Measurements from ENCODE around the gene IL12RB2.

The IL12RB2 gene

GRCh38 chr1:67290236-67290635, 17.4 kb upstream of the IL12RB2 start:
- no peak for DNase-seq (ENCODE audit: low read depth)
- H3K4me3 ChIP-seq (ENCODE audit: control insufficient read depth, low read depth, low read length) = no peak overlapping the region
- no peak for TF ChIP-seq CTCF (IDR thresholded peaks at IDR 0.05; ENCODE audit: control insufficient read depth, insufficient read depth, low read depth, low read length, missing control alignments)

GRCh38 chr1:67294836-67295617, 12.6 kb upstream of the IL12RB2 start:
- H3K4me3 ChIP-seq (ENCODE audit: control insufficient read depth, low read depth, low read length) = no peak overlapping the region
- no peak for TF ChIP-seq CTCF (IDR thresholded peaks at IDR 0.05; ENCODE audit: control insufficient read depth, insufficient read depth, low read depth, low read length, missing control alignments)
- DNase-seq (ENCODE audit: low read depth) = no peak

GRCh38 chr1:67298762-67299161, 8.9 kb upstream of the IL12RB2 start:
- no peak overlapping the region for H3K4me3 ChIP-seq (ENCODE audit: control insufficient read depth, low read depth, low read length)
- TF ChIP-seq CTCF (IDR thresholded peaks at IDR 0.05; ENCODE audit: control insufficient read depth, insufficient read depth, low read depth, low read length, missing control alignments) = no peak
- no peak for DNase-seq (ENCODE audit: low read depth)

GRCh38 chr1:67299296-67299695, 8.4 kb upstream of the IL12RB2 start:
- DNase-seq (ENCODE audit: low read depth) = no peak
- no peak for TF ChIP-seq CTCF (IDR thresholded peaks at IDR 0.05; ENCODE audit: control insufficient read depth, insufficient read depth, low read depth, low read length, missing control alignments)
- no peak overlapping the region for H3K4me3 ChIP-seq (ENCODE audit: control insufficient read depth, low read depth, low read length)

GRCh38 chr1:67300561-67300960, 7.1 kb upstream of the IL12RB2 start:
- H3K4me3 ChIP-seq (ENCODE audit: control insufficient read depth, low read depth, low read length) = no peak overlapping the region
- TF ChIP-seq CTCF (IDR thresholded peaks at IDR 0.05; ENCODE audit: control insufficient read depth, insufficient read depth, low read depth, low read length, missing control alignments) = no peak
- no peak for DNase-seq (ENCODE audit: low read depth)

GRCh38 chr1:67304023-67304422, 3.6 kb upstream of the IL12RB2 start:
- H3K4me3 ChIP-seq (ENCODE audit: control insufficient read depth, low read depth, low read length) = no peak overlapping the region
- TF ChIP-seq CTCF (IDR thresholded peaks at IDR 0.05; ENCODE audit: control insufficient read depth, insufficient read depth, low read depth, low read length, missing control alignments) = no peak
- no peak for DNase-seq (ENCODE audit: low read depth)
